A549 treated with dexamethasone at 1 μM for 4 hours (cell line): ENCODE results near the gene TMCO5A. TPM values are rescaled to one million over a fixed set of nuclear protein-coding genes. Genes with fewer than 3 reads are reported as not detected.

Experiments
- total RNA-seq: library from RNA; stranded (reverse); fragments of 200-300 nt; extraction: Qiagen RNA extraction; gene quantifications from 5 replicates; pipeline ENCODE4 v1.2.3, GENCODE V29; 2022

The TMCO5A gene
- total RNA-seq = not detected in 5 replicates

GRCh38 chr15:37934340-37934739 lies at the start of gene TMCO5A:
Gene TMCO5A (plus strand): TSS chr15:37934640. CDS start chr15:37936324, 1,684 bp downstream.

